Gastroesophageal sphincter (tissue), 4 donors: Measurements from ENCODE around the gene PDE3A. TPM values are rescaled to one million over a fixed set of nuclear protein-coding genes. Genes with fewer than 3 reads are reported as not detected.
"Not testable (repeated sequence)": the region's sequence is repeated elsewhere in the genome, so short reads cannot be mapped to it uniquely, and the experiment has no call there.

ENCODE experiments used
- ATAC-seq: fragments of 150-250 bp; one replicate; pipeline ENCODE4 v1.9.1; 2016; ENCODE audit warnings: mild to moderate bottlenecking, moderate library complexity
- H3K27ac ChIP-seq, 4 donors: fragments of 200-600 bp; sonication (generic) in 3 of 4; 1 replicate in 3 of 4; 2 replicates in 1 of 4; pipeline ENCODE4 v1.5.1; 2016 to 2019
- H3K27me3 ChIP-seq: fragments of 200-600 bp; sonication (generic); one replicate; pipeline ENCODE4 v1.5.1; 2019
- H3K36me3 ChIP-seq, 2 donors: fragments of 200-600 bp; sonication (generic); one replicate each; pipeline ENCODE4 v1.5.1; 2019; ENCODE audit warnings: control low read depth in 1 of 2
- H3K4me1 ChIP-seq, 3 donors: fragments of 200-600 bp; sonication (generic); 1 replicate in 2 of 3; 2 replicates in 1 of 3; pipeline ENCODE4 v1.5.1; 2016 to 2019; ENCODE audit warnings: control low read depth in 2 of 3
- H3K4me3 ChIP-seq, 2 donors: fragments of 200-600 bp; sonication (generic); one replicate each; pipeline ENCODE4 v1.5.1; 2019; ENCODE audit warnings: mild to moderate bottlenecking in 1 of 2, moderate library complexity in 1 of 2
- H3K9me3 ChIP-seq, 3 donors: fragments of 200-600 bp; sonication (generic); one replicate each; pipeline ENCODE4 v1.5.1; 2017 to 2019; ENCODE audit warnings: control low read depth in 2 of 3
- CTCF ChIP-seq, 4 experiments: fragments of 200-600 bp in 2 of 4; fragments of 450-650 bp in 2 of 4; sonication (generic) in 1 of 4; IDR thresholded peaks; one replicate each; pipeline ENCODE4 v1.5.1; 2017 to 2019; ENCODE audit warnings: antibody characterized with exemption in 4 of 4, mild to moderate bottlenecking in 2 of 4, moderate library complexity in 2 of 4
- EP300 ChIP-seq: sonication (generic); formaldehyde crosslinking; IDR thresholded peaks from one replicate; pipeline ENCODE4 v1.6.1; 2017; ENCODE audit warnings: antibody characterized with exemption, mild to moderate bottlenecking
- POLR2A ChIP-seq, 2 donors: fragments of 450-650 bp; IDR thresholded peaks; one replicate each; pipeline ENCODE4 v1.6.1; 2017; ENCODE audit warnings: antibody characterized with exemption in 2 of 2, mild to moderate bottlenecking in 2 of 2, moderate library complexity in 1 of 2
- POLR2AphosphoS5 ChIP-seq: sonication (generic); formaldehyde crosslinking; IDR thresholded peaks from one replicate; pipeline ENCODE4 v1.6.1; 2017; ENCODE audit warnings: antibody characterized with exemption
- WGBS, 2 donors: methylation state at CpG; one replicate each; pipeline ENCODE4 v1.1.5; 2018; ENCODE audit warnings: low coverage in 1 of 2; 5-methylcytosine and 5-hydroxymethylcytosine counted together
- total RNA-seq, 4 donors: library from RNA; depleted of rRNA; stranded (reverse); fragments of >200 nt; gene quantifications; one replicate each; pipeline ENCODE4 v1.1.0, GENCODE V29; 2016

The PDE3A gene
- total RNA-seq, 4 donors from 2014 or later: 104 to 194 (median 139) TPM

GRCh38 chr12:20549108-20549719 is 180.9 kb downstream of the PDE3A start:
- 21 to 27% methylated on average over 2 of the region's 2 CpGs for WGBS, 2 donors
- Histone ChIP-seq H3K27ac (peak overlapping the region in 2 of 4 donors; percentile 49 to 69), H3K9me3 (no peaks in the 10 kb centered on the region), H3K36me3 (no peaks in the 10 kb centered on the region), H3K4me1 (peaks cover 3 to 57% (median 4%) of the 10 kb centered on the region in 3 donors), H3K4me3 (no peak overlapping the region), H3K27me3 (no peaks in the 10 kb centered on the region)
- TF ChIP-seq EP300 (no peak), CTCF (IDR thresholded peaks at IDR 0.05) (peak; percentile 38 to 71 (median 57))
- ATAC-seq: no peak

GRCh38 chr12:20551742-20552442 is 183.6 kb downstream of the PDE3A start:
- ATAC-seq, H3K36me3 ChIP-seq, H3K27me3 ChIP-seq, H3K27ac ChIP-seq, H3K4me3 ChIP-seq, H3K9me3 ChIP-seq: not testable (repeated sequence)
- 94 to 100% methylated on average over 2 to 11 of the region's 48 CpGs for WGBS, 2 donors
- peaks cover 2 to 41% (median 3%) of the 10 kb centered on the region in 3 donors for H3K4me1 ChIP-seq

- not testable (repeated sequence) for H3K36me3 ChIP-seq, H3K9me3 ChIP-seq, H3K27me3 ChIP-seq, H3K27ac ChIP-seq, H3K4me3 ChIP-seq, ATAC-seq
- WGBS, 2 donors: 80% methylated on average over 5 of the region's 23 CpGs; no CpG with 5 or more reads in 1 of the 2 donors
- peaks cover 2 to 41% (median 3%) of the 10 kb centered on the region in 3 donors for H3K4me1 ChIP-seq
Measured at GRCh38 chr12:20552586-20552985, 184.2 kb downstream of the PDE3A start.

GRCh38 chr12:20555015-20555414 is 186.7 kb downstream of the PDE3A start:
- H3K36me3 ChIP-seq: no peaks in the 10 kb centered on the region
- peaks cover 0 to 18% (median 0%) of the 10 kb centered on the region in 3 donors for H3K4me1 ChIP-seq
- no peaks in the 10 kb centered on the region for H3K27me3 ChIP-seq
- 96 to 97% methylated on average over 6 to 10 of the region's 10 CpGs for WGBS, 2 donors
- no peak for ATAC-seq
- no peak overlapping the region for H3K4me3 ChIP-seq
- TF ChIP-seq EP300 (no peak), POLR2A (IDR thresholded peaks at IDR 0.05) (no peak)
- no peak overlapping the region for H3K27ac ChIP-seq
- no peaks in the 10 kb centered on the region for H3K9me3 ChIP-seq

GRCh38 chr12:20555771-20556170 is 187.4 kb downstream of the PDE3A start:
- H3K36me3 ChIP-seq: no peaks in the 10 kb centered on the region
- no peak for ATAC-seq
- TF ChIP-seq POLR2AphosphoS5 (no peak), CTCF (IDR thresholded peaks at IDR 0.05) (no peak), EP300 (no peak), POLR2A (IDR thresholded peaks at IDR 0.05) (no peak)
- H3K4me3 ChIP-seq: no peak overlapping the region
- no peak overlapping the region for H3K27ac ChIP-seq
- 79 to 85% methylated on average over 3 of the region's 3 CpGs for WGBS, 2 donors
- H3K27me3 ChIP-seq: no peaks in the 10 kb centered on the region
- no peaks in the 10 kb centered on the region for H3K9me3 ChIP-seq
- peaks cover 0 to 12% (median 0%) of the 10 kb centered on the region in 3 donors for H3K4me1 ChIP-seq

GRCh38 chr12:20557096-20557495 is 188.8 kb downstream of the PDE3A start:
- Histone ChIP-seq H3K27ac (no peak overlapping the region), H3K27me3 (no peaks in the 10 kb centered on the region), H3K9me3 (no peaks in the 10 kb centered on the region), H3K4me1 (peaks cover 0 to 25% (median 0%) of the 10 kb centered on the region in 3 donors), H3K4me3 (no peak overlapping the region), H3K36me3 (no peaks in the 10 kb centered on the region)
- 29 to 58% methylated on average over 1 of the region's 1 CpG for WGBS, 2 donors
- no peak for ATAC-seq
- TF ChIP-seq POLR2A (IDR thresholded peaks at IDR 0.05) (no peak), CTCF (IDR thresholded peaks at IDR 0.05) (no peak), EP300 (no peak), POLR2AphosphoS5 (no peak)
